DOHH2 (cell line): ENCODE results near the gene GRID2.

Experiments used
- EZH2phosphoT487 ChIP-seq: fragments of 200-600 bp; sonication (generic); IDR thresholded peaks from 2 replicates; pipeline ENCODE4 v1.6.1; 2017; ENCODE audit warnings: borderline replicate concordance, mild to moderate bottlenecking, antibody characterized with exemption, low read length, moderate library complexity, mixed read lengths
- TF ChIP-seq, protein P1 (sequence below): fragments of 200-600 bp; sonication (generic); IDR thresholded peaks from one replicate; pipeline ENCODE4 v1.5.1; 2014; ENCODE audit warnings: antibody characterized with exemption, mild to moderate bottlenecking, low read depth, low read length; ENCODE audit not compliant: poor library complexity, severe bottlenecking

DNA sequence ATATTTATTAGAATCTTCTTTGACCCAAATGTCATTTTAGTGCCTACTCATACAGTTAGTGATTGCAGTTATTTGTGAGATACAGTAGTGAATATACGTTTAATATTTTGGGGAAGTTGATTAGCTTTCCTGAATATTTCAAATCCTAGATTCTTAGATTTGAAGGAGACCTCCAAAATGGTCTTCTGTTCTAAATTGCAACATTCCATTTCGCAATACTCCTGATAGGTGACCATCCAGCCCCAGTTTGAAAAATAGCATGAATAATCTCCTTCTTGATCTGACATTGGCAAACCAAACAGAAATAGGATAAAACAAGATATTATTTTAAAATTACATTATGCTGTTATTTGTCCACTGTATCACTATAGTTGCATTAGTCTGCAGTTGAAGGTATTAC is 505.6 kb downstream of the GRID2 start:
- TF ChIP-seq, protein P1, sequence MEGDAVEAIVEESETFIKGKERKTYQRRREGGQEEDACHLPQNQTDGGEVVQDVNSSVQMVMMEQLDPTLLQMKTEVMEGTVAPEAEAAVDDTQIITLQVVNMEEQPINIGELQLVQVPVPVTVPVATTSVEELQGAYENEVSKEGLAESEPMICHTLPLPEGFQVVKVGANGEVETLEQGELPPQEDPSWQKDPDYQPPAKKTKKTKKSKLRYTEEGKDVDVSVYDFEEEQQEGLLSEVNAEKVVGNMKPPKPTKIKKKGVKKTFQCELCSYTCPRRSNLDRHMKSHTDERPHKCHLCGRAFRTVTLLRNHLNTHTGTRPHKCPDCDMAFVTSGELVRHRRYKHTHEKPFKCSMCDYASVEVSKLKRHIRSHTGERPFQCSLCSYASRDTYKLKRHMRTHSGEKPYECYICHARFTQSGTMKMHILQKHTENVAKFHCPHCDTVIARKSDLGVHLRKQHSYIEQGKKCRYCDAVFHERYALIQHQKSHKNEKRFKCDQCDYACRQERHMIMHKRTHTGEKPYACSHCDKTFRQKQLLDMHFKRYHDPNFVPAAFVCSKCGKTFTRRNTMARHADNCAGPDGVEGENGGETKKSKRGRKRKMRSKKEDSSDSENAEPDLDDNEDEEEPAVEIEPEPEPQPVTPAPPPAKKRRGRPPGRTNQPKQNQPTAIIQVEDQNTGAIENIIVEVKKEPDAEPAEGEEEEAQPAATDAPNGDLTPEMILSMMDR = no peak
- no peak for TF ChIP-seq EZH2phosphoT487
